GM12875 (cell line): Measurements from ENCODE around the gene IFI27.

Experiments
- H3K4me3 ChIP-seq: one replicate; pipeline ENCODE4 v1.5.1; 2011; ENCODE audit warnings: low read depth, low read length, control low read depth
- CTCF ChIP-seq: IDR thresholded peaks from 2 replicates; pipeline ENCODE4 v1.5.1; 2011; ENCODE audit warnings: low read depth, mild to moderate bottlenecking, control low read depth, inconsistent platforms, low read length, moderate library complexity, borderline replicate concordance; ENCODE audit not compliant: insufficient read depth

The IFI27 gene

GRCh38 chr14:94163796-94164195, 53.3 kb downstream of the IFI27 start:
- TF ChIP-seq CTCF: no peak
- H3K4me3 ChIP-seq: no peak overlapping the region

GRCh38 chr14:94164685-94165431, 54.3 kb downstream of the IFI27 start:
- H3K4me3 ChIP-seq: no peak overlapping the region
- TF ChIP-seq CTCF: no peak

GRCh38 chr14:94165744-94166143, 55.2 kb downstream of the IFI27 start:
- TF ChIP-seq CTCF: no peak
- no peak overlapping the region for H3K4me3 ChIP-seq
